Measurements from ENCODE around the gene RAB8B.

RAB8B gene

GRCh38 chr15:63169788-63170187 is 19.6 kb upstream of the RAB8B start:
- H3K4me3 ChIP-seq (ENCODE audit: low read depth, low read length), result no peak overlapping the region
- TF ChIP-seq CTCF (IDR thresholded peaks at IDR 0.05; ENCODE audit: low read depth, low read length), result no peak

GRCh38 chr15:63172376-63172775 is 17.0 kb upstream of the RAB8B start:
- no peak overlapping the region for H3K4me3 ChIP-seq (ENCODE audit: low read depth, low read length)
- TF ChIP-seq CTCF (IDR thresholded peaks at IDR 0.05; ENCODE audit: low read depth, low read length), result no peak

GRCh38 chr15:63172851-63173451 is 16.5 kb upstream of the RAB8B start:
- TF ChIP-seq CTCF (IDR thresholded peaks at IDR 0.05; ENCODE audit: low read depth, low read length), result no peak

DNA sequence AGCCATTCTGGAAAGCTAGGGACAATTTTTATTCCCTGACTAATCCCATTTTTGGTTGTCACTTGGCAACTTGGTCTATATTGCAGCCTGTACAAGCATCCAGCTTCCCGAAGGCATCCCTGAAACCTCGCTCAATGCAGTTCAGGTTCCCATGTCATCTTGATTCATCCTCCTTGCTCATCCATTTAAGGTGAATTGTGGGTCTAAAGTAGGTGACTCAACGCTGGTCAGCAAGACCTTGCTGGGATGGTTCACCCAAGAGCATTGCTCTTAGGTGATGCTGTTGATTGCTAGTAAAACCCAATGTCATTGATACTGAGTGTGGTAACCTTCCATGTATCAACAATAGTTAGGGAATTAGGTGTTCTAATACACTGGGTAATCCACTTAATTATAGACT is 13.1 kb upstream of the RAB8B start:
- H3K4me3 ChIP-seq (ENCODE audit: low read depth, low read length), result no peak overlapping the region
- no peak for TF ChIP-seq CTCF (IDR thresholded peaks at IDR 0.05; ENCODE audit: low read depth, low read length)

More at GRCh38 chr15:63172851-63173451, 16.5 kb upstream of the RAB8B start:
- no peak overlapping the region for H3K4me3 ChIP-seq (ENCODE audit: low read depth, low read length)

GRCh38 chr15:63178034-63178433 is 11.4 kb upstream of the RAB8B start:
- TF ChIP-seq CTCF (IDR thresholded peaks at IDR 0.05; ENCODE audit: low read depth, low read length), result no peak
- H3K4me3 ChIP-seq (ENCODE audit: low read depth, low read length), result no peak overlapping the region

- no peak for TF ChIP-seq CTCF (IDR thresholded peaks at IDR 0.05; ENCODE audit: low read depth, low read length)
- no peak overlapping the region for H3K4me3 ChIP-seq (ENCODE audit: low read depth, low read length)
Observed at GRCh38 chr15:63180746-63181145, 8.7 kb upstream of the RAB8B start.

DNA sequence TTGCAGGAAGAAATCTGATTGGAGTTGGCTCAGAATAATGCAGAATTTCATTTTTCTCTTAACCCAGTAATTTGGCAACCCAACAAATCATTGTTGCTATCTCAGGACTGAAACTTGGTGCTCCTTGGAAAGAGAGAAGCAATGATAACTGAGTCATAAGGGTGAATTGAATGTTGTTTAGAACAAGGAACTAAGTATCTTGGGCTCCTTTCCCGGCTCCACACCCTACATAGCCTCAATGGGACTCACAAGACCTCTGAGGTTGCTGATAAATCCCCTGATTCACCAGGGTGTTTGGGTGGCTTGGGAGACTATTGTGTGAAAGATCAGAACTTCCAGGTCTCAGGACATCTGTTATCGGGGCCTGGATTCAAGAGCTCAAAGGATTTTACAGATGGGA is 7.8 kb upstream of the RAB8B start:
- no peak for TF ChIP-seq CTCF (IDR thresholded peaks at IDR 0.05; ENCODE audit: low read depth, low read length)
- H3K4me3 ChIP-seq (ENCODE audit: low read depth, low read length), result no peak overlapping the region
